Progenitor cell of endocrine pancreas (in vitro differentiated cells): ENCODE measurements around the gene EIF4E2. TPM values are rescaled to one million over a fixed set of nuclear protein-coding genes. Genes with fewer than 3 reads are reported as not detected.

ENCODE experiments used
- DNase-seq: peaks from one replicate; pipeline ENCODE4 v3.0.0; 2021; ENCODE audit warnings: low spot score; ENCODE audit not compliant: unreplicated experiment
- H3K27ac Mint-ChIP-seq: 2 replicates; pipeline ENCODE4 v1.8.0; 2021; ENCODE audit warnings: mild to moderate bottlenecking, moderate library complexity, mixed read lengths
- H3K27me3 Mint-ChIP-seq: 2 replicates; pipeline ENCODE4 v1.8.0; 2021; ENCODE audit warnings: mixed read lengths
- H3K36me3 Mint-ChIP-seq: 2 replicates; pipeline ENCODE4 v1.8.0; 2022; ENCODE audit warnings: mixed read lengths; ENCODE audit not compliant: insufficient read depth
- H3K4me1 Mint-ChIP-seq: 2 replicates; pipeline ENCODE4 v1.8.0; 2021; ENCODE audit warnings: low read depth, mixed read lengths
- H3K4me3 Mint-ChIP-seq: 2 replicates; pipeline ENCODE4 v1.8.0; 2021; ENCODE audit warnings: low read depth, mild to moderate bottlenecking, moderate library complexity, mixed read lengths
- H3K9me3 Mint-ChIP-seq: 2 replicates; pipeline ENCODE4 v1.8.0; 2021; ENCODE audit warnings: low read depth, mixed read lengths
- CTCF ChIP-seq: fragments of 200-600 bp; sonication (generic); IDR thresholded peaks from one replicate; pipeline ENCODE4 v1.5.0; 2021; ENCODE audit warnings: antibody characterized with exemption, mild to moderate bottlenecking; ENCODE audit not compliant: unreplicated experiment
- total RNA-seq: library from RNA; stranded (reverse); gene quantifications from 2 replicates; pipeline ENCODE4 v1.2.1, GENCODE V29; 2021

The EIF4E2 gene
- total RNA-seq, 1 donor from 2014 or later, result 81.9 TPM

GRCh38 chr2:232547991-232548390 lies 2.5 kb upstream of the EIF4E2 start:
- H3K27ac Mint-ChIP-seq, result peak overlapping the region; percentile 49
- peaks cover 31% of the 10 kb centered on the region for H3K36me3 Mint-ChIP-seq
- H3K4me3 Mint-ChIP-seq, result no peak overlapping the region
- no peak for DNase-seq
- H3K9me3 Mint-ChIP-seq, result peaks cover 7% of the 10 kb centered on the region
- H3K4me1 Mint-ChIP-seq, result peaks cover 13% of the 10 kb centered on the region
- H3K27me3 Mint-ChIP-seq, result no peaks in the 10 kb centered on the region
- no peak for TF ChIP-seq CTCF

- no peak for TF ChIP-seq CTCF
- peaks cover 30% of the 10 kb centered on the region for H3K36me3 Mint-ChIP-seq
- peaks cover 7% of the 10 kb centered on the region for H3K9me3 Mint-ChIP-seq
- peak overlapping the region; percentile 97 for H3K27ac Mint-ChIP-seq
- no peak for DNase-seq
- peaks cover 13% of the 10 kb centered on the region for H3K4me1 Mint-ChIP-seq
- H3K27me3 Mint-ChIP-seq, result no peaks in the 10 kb centered on the region
- peak overlapping the region; percentile 96 for H3K4me3 Mint-ChIP-seq
Observed at GRCh38 chr2:232549655-232550353, 685 bp upstream of the EIF4E2 start.

- peak overlapping the region; percentile 93 for H3K27ac Mint-ChIP-seq
- H3K27me3 Mint-ChIP-seq, result no peaks in the 10 kb centered on the region
Observed at GRCh38 chr2:232551250-232551638, 755 bp downstream of the EIF4E2 start.

GRCh38 chr2:232551776-232552175 lies 1.3 kb downstream of the EIF4E2 start:
- Mint-ChIP-seq H3K27me3 (no peaks in the 10 kb centered on the region), H3K4me1 (peaks cover 13% of the 10 kb centered on the region), H3K36me3 (peaks cover 29% of the 10 kb centered on the region), H3K27ac (peak overlapping the region; percentile 73), H3K9me3 (peaks cover 7% of the 10 kb centered on the region), H3K4me3 (peak overlapping the region; percentile 96)
- no peak for TF ChIP-seq CTCF
- DNase-seq, result no peak

More at GRCh38 chr2:232551250-232551638, 755 bp downstream of the EIF4E2 start:
- peaks cover 30% of the 10 kb centered on the region for H3K36me3 Mint-ChIP-seq
- no peak for TF ChIP-seq CTCF
- peaks cover 7% of the 10 kb centered on the region for H3K9me3 Mint-ChIP-seq
- H3K4me3 Mint-ChIP-seq, result peak overlapping the region; percentile 96
- H3K4me1 Mint-ChIP-seq, result peaks cover 13% of the 10 kb centered on the region
- no peak for DNase-seq

GRCh38 chr2:232556426-232556825 lies 5.9 kb downstream of the EIF4E2 start:
- no peak overlapping the region for H3K4me3 Mint-ChIP-seq
- no peaks in the 10 kb centered on the region for H3K9me3 Mint-ChIP-seq
- no peak for TF ChIP-seq CTCF
- H3K27me3 Mint-ChIP-seq, result no peaks in the 10 kb centered on the region
- DNase-seq, result no peak
- peaks cover 5% of the 10 kb centered on the region for H3K4me1 Mint-ChIP-seq
- H3K27ac Mint-ChIP-seq, result no peak overlapping the region
- peaks cover 18% of the 10 kb centered on the region for H3K36me3 Mint-ChIP-seq
